HEK293 (cell line): ENCODE data around the gene PCP2.

Source experiments
- CTCF ChIA-PET: fragments of 350-600 bp; formaldehyde crosslinking; extraction: SDS; loops from one replicate; lab custom pipeline; 2021; ENCODE audit warnings: antibody characterized with exemption; lab: Yijun Ruan, JAX
- POLR2A ChIA-PET: fragments of 300-600 bp; formaldehyde crosslinking; extraction: SDS; loops from one replicate; lab custom pipeline; 2020; ENCODE audit warnings: antibody characterized with exemption, inconsistent platforms; lab: Yijun Ruan, JAX
- H3K27ac ChIP-seq: fragments of 200-500 bp; sonication (Bioruptor generic); 2 replicates; pipeline ENCODE4 v1.5.1; 2014; ENCODE audit warnings: low read depth, low read length, control low read depth, inconsistent platforms; ENCODE audit errors: extremely low read depth
- H3K36me3 ChIP-seq, 2 experiments: fragments of 200-500 bp in 1 of 2; sonication (Bioruptor generic) in 1 of 2; 1 replicate in 1 of 2; 2 replicates in 1 of 2; pipeline ENCODE4 v1.5.1; 2014 to 2017; ENCODE audit warnings: inconsistent platforms in 2 of 2, low read length in 2 of 2; ENCODE audit not compliant: control insufficient read depth in 2 of 2, insufficient read depth in 1 of 2
- H3K4me1 ChIP-seq: fragments of 200-500 bp; sonication (Bioruptor generic); 2 replicates; pipeline ENCODE4 v1.5.1; 2014; ENCODE audit warnings: mild to moderate bottlenecking, low read length, inconsistent platforms; ENCODE audit not compliant: control insufficient read depth, insufficient read depth
- H3K4me3 ChIP-seq: 2 replicates; pipeline ENCODE4 v1.5.1; 2011; ENCODE audit warnings: low read depth, mild to moderate bottlenecking, control low read depth, low read length, moderate library complexity
- H3K9me3 ChIP-seq: fragments of 200-500 bp; sonication (Bioruptor generic); 2 replicates; pipeline ENCODE4 v1.5.1; 2014; ENCODE audit warnings: low read depth, low read length, inconsistent platforms; ENCODE audit not compliant: control insufficient read depth, insufficient read depth
- ATF2 ChIP-seq: fragments of 450-650 bp; formaldehyde crosslinking; IDR thresholded peaks from 2 replicates; pipeline ENCODE4 v1.5.1; 2016; ENCODE audit warnings: missing biosample characterization, missing genetic modification characterization, low read depth
- BCL11B ChIP-seq: fragments of 450-650 bp; formaldehyde crosslinking; IDR thresholded peaks from 2 replicates; pipeline ENCODE4 v1.5.1; 2016; ENCODE audit warnings: low read depth, missing biosample characterization, missing genetic modification characterization
- GLI2 ChIP-seq: fragments of 450-650 bp; formaldehyde crosslinking; IDR thresholded peaks from 2 replicates; pipeline ENCODE4; 2017; ENCODE audit warnings: missing biosample characterization, missing genetic modification characterization, low read depth, borderline replicate concordance
- HOXA7 ChIP-seq: sonication (generic); formaldehyde crosslinking; IDR thresholded peaks from 2 replicates; pipeline ENCODE4 v1.8.1; 2022; ENCODE audit warnings: missing genetic modification reagents, borderline replicate concordance
- HOXC10 ChIP-seq: sonication (generic); formaldehyde crosslinking; IDR thresholded peaks from 2 replicates; pipeline ENCODE4 v1.8.1; 2023; ENCODE audit warnings: mild to moderate bottlenecking, missing genetic modification reagents
- SP3 ChIP-seq: fragments of 450-650 bp; formaldehyde crosslinking; IDR thresholded peaks from 2 replicates; pipeline ENCODE4 v1.5.1; 2016; ENCODE audit warnings: missing biosample characterization, missing genetic modification characterization
- ZBTB1 ChIP-seq: fragments of 450-650 bp; formaldehyde crosslinking; IDR thresholded peaks from 2 replicates; pipeline ENCODE4 v1.5.1; 2016; ENCODE audit warnings: missing biosample characterization, missing genetic modification characterization
- ZBTB10 ChIP-seq: fragments of 450-650 bp; formaldehyde crosslinking; IDR thresholded peaks from 2 replicates; pipeline ENCODE4 v1.5.1; 2016; ENCODE audit warnings: missing biosample characterization, missing genetic modification characterization
- ZBTB21 ChIP-seq: fragments of 450-650 bp; formaldehyde crosslinking; IDR thresholded peaks from 2 replicates; pipeline ENCODE4 v1.5.1; 2017; ENCODE audit warnings: missing biosample characterization, missing genetic modification characterization
- ZBTB26 ChIP-seq: fragments of 450-650 bp; formaldehyde crosslinking; optimal IDR thresholded peaks from 2 replicates; pipeline ENCODE3; 2016; ENCODE audit warnings: missing biosample characterization, mild to moderate bottlenecking, missing genetic modification characterization
- ZEB2 ChIP-seq: fragments of 450-650 bp; formaldehyde crosslinking; IDR thresholded peaks from 2 replicates; pipeline ENCODE4 v1.5.1; 2016; ENCODE audit warnings: missing biosample characterization, missing genetic modification characterization
- ZNF140 ChIP-seq: fragments of 450-650 bp; formaldehyde crosslinking; IDR thresholded peaks from 2 replicates; pipeline ENCODE4 v1.5.1; 2016; ENCODE audit warnings: missing biosample characterization, missing genetic modification characterization
- ZNF16 ChIP-seq: fragments of 450-650 bp; formaldehyde crosslinking; IDR thresholded peaks from 2 replicates; pipeline ENCODE4 v1.5.1; 2016; ENCODE audit warnings: low read depth, missing biosample characterization, missing genetic modification characterization
- ZNF169 ChIP-seq: fragments of 450-650 bp; formaldehyde crosslinking; IDR thresholded peaks from 2 replicates; pipeline ENCODE4 v1.5.1; 2016; ENCODE audit warnings: missing biosample characterization, missing genetic modification characterization
- ZNF221 ChIP-seq: fragments of 450-650 bp; formaldehyde crosslinking; IDR thresholded peaks from 2 replicates; pipeline ENCODE4 v1.5.1; 2017; ENCODE audit warnings: missing biosample characterization, missing genetic modification characterization, borderline replicate concordance
- ZNF311 ChIP-seq: fragments of 450-650 bp; formaldehyde crosslinking; IDR thresholded peaks from 2 replicates; pipeline ENCODE4 v1.5.1; 2017; ENCODE audit warnings: missing biosample characterization, missing genetic modification characterization, borderline replicate concordance
- ZNF350 ChIP-seq: fragments of 450-650 bp; formaldehyde crosslinking; IDR thresholded peaks from 2 replicates; pipeline ENCODE4 v1.5.0; 2017; ENCODE audit warnings: missing biosample characterization, mild to moderate bottlenecking, missing genetic modification characterization
- ZNF48 ChIP-seq: fragments of 450-650 bp; formaldehyde crosslinking; IDR thresholded peaks from 2 replicates; pipeline ENCODE4 v1.5.1; 2016; ENCODE audit warnings: missing biosample characterization, missing genetic modification characterization
- ZNF514 ChIP-seq: fragments of 450-650 bp; formaldehyde crosslinking; IDR thresholded peaks from 2 replicates; pipeline ENCODE4 v1.5.1; 2016; ENCODE audit warnings: missing biosample characterization, missing genetic modification characterization
- ZNF530 ChIP-seq: fragments of 450-650 bp; formaldehyde crosslinking; IDR thresholded peaks from 2 replicates; pipeline ENCODE4 v1.5.1; 2016; ENCODE audit warnings: low read depth, missing biosample characterization, missing genetic modification characterization
- ZNF580 ChIP-seq: fragments of 450-650 bp; formaldehyde crosslinking; IDR thresholded peaks from 2 replicates; pipeline ENCODE4 v1.5.1; 2016; ENCODE audit warnings: missing biosample characterization, missing genetic modification characterization
- ZNF585B ChIP-seq: fragments of 450-650 bp; formaldehyde crosslinking; IDR thresholded peaks from 2 replicates; pipeline ENCODE4 v1.5.1; 2016; ENCODE audit warnings: missing biosample characterization, missing genetic modification characterization
- ZNF600 ChIP-seq: fragments of 450-650 bp; formaldehyde crosslinking; IDR thresholded peaks from 2 replicates; pipeline ENCODE4 v1.5.1; 2016; ENCODE audit warnings: missing biosample characterization, missing genetic modification characterization
- ZNF645 ChIP-seq: fragments of 450-650 bp; formaldehyde crosslinking; IDR thresholded peaks from 2 replicates; pipeline ENCODE4; 2016; ENCODE audit warnings: missing biosample characterization, missing genetic modification characterization
- ZNF658 ChIP-seq: fragments of 450-650 bp; formaldehyde crosslinking; IDR thresholded peaks from 2 replicates; pipeline ENCODE4; 2016; ENCODE audit warnings: missing biosample characterization, missing genetic modification characterization
- ZNF791 ChIP-seq: fragments of 450-650 bp; formaldehyde crosslinking; IDR thresholded peaks from 2 replicates; pipeline ENCODE4 v1.5.1; 2016; ENCODE audit warnings: missing biosample characterization, missing genetic modification characterization

Gene PCP2

GRCh38 chr19:7645656-7646425 is 12.3 kb upstream of the PCP2 start (continued):
- TF ChIP-seq ZBTB10 (tag by site-specific recombination) (no peak), ZNF658 (no peak), ZNF311 (no peak), ZBTB21 (tag by site-specific recombination) (no peak), ZEB2 (no peak), HOXC10 (no peak)

- peaks cover 3 to 11% of the 10 kb centered on the region in 2 experiments; a peak in 2 of 3 replicates for H3K36me3 ChIP-seq
- H3K4me1 ChIP-seq, result no peaks in the 10 kb centered on the region
- no peak overlapping the region for H3K4me3 ChIP-seq
- no peak overlapping the region for H3K27ac ChIP-seq
- ChIA-PET POLR2A (interaction anchor here (0.6 kb wide), 3 partner anchors 11 to 306 kb away, joined by 3 to 7 read pairs (median 4); no protein-coding TSS in a partner anchor), CTCF (interaction anchor here (0.5 to 1.3 kb wide), 3 partner anchors 8 to 77 kb away, joined by 3 to 7 read pairs (median 3); no protein-coding TSS in a partner anchor)
- no peak for TF ChIP-seq SP3 (tag by site-specific recombination)
- TF ChIP-seq ZNF600 (tag by site-specific recombination), result peak; percentile 34; the same call in 1 of the 2 replicates
- TF ChIP-seq ZNF580 (tag by site-specific recombination), result no peak
- H3K9me3 ChIP-seq, result no peaks in the 10 kb centered on the region
Observed at GRCh38 chr19:7645163-7645562, 11.6 kb upstream of the PCP2 start.

- TF ChIP-seq BCL11B (tag by site-specific recombination), result no peak
- TF ChIP-seq ZEB2, result no peak
- TF ChIP-seq ZNF350 (tag by site-specific recombination), result no peak
- TF ChIP-seq ZNF585B (tag by site-specific recombination), result no peak
- TF ChIP-seq ZBTB1, result no peak
- no peak for TF ChIP-seq ZNF658
- TF ChIP-seq HOXA7, result no peak
- no peak for TF ChIP-seq ATF2 (tag by site-specific recombination)
- no peak for TF ChIP-seq ZNF530 (tag by site-specific recombination)
- TF ChIP-seq ZNF16, result no peak
- TF ChIP-seq ZNF221, result no peak
- no peak for TF ChIP-seq ZNF169 (tag by site-specific recombination)
- no peak for TF ChIP-seq ZNF791 (tag by site-specific recombination)
- no peak for TF ChIP-seq GLI2
- TF ChIP-seq ZNF48 (tag by site-specific recombination), result no peak
- TF ChIP-seq ZBTB26 (tag by site-specific recombination), result no peak
- TF ChIP-seq ZNF140 (tag by site-specific recombination), result no peak
- TF ChIP-seq ZNF514, result no peak
- TF ChIP-seq ZNF645 (tag by site-specific recombination), result no peak
- CTCF ChIA-PET, result interaction anchor here (1.1 to 1.3 kb wide), 2 partner anchors 17 to 76 kb away, joined by 3 to 7 read pairs; no protein-coding TSS in a partner anchor
- Histone ChIP-seq H3K36me3 (peaks cover 7 to 17% of the 10 kb centered on the region in 2 experiments; a peak in 2 of 3 replicates), H3K4me1 (no peaks in the 10 kb centered on the region), H3K4me3 (no peak overlapping the region), H3K9me3 (no peaks in the 10 kb centered on the region), H3K27ac (no peak overlapping the region)
- POLR2A ChIA-PET, result interaction anchor here (0.6 kb wide), 1 partner anchor 12 kb away, joined by 7 read pairs; no protein-coding TSS in a partner anchor
Observed at GRCh38 chr19:7644550-7644877, 11.0 kb upstream of the PCP2 start.
